Measurements from ENCODE around the gene DYNLL1.

Gene DYNLL1

GRCh38 chr12:120546050-120546386 lies 50.1 kb downstream of the DYNLL1 start:
- DNase-seq (ENCODE audit: low read depth in 4 of 4, low spot score in 1 of 4): no peak
